Subcutaneous abdominal adipose tissue (tissue), 5 donors: Measurements from ENCODE around the gene PLCD3.

ENCODE experiments used
- H3K27ac ChIP-seq: one replicate; pipeline ENCODE4 v1.7.0; 2013; ENCODE audit warnings: low read depth, mild to moderate bottlenecking, inconsistent platforms, low read length, moderate library complexity
- H3K27me3 ChIP-seq, 5 donors: one replicate each; pipeline ENCODE4 v1.7.0; 2013; ENCODE audit warnings: low read length in 5 of 5, inconsistent platforms in 1 of 5; ENCODE audit not compliant: control insufficient read depth in 5 of 5, insufficient read depth in 4 of 5
- H3K36me3 ChIP-seq, 5 donors: one replicate each; pipeline ENCODE4 v1.7.0; 2013; ENCODE audit warnings: low read length in 5 of 5; ENCODE audit not compliant: control insufficient read depth in 5 of 5, insufficient read depth in 5 of 5
- H3K4me1 ChIP-seq, 5 donors: one replicate each; pipeline ENCODE4 v1.7.0; 2013; ENCODE audit warnings: low read length in 5 of 5, mild to moderate bottlenecking in 3 of 5, moderate library complexity in 1 of 5; ENCODE audit not compliant: control insufficient read depth in 5 of 5, insufficient read depth in 5 of 5
- H3K4me3 ChIP-seq, 5 donors: one replicate each; pipeline ENCODE4 v1.7.0; 2013; ENCODE audit warnings: low read length in 5 of 5, low read depth in 1 of 5
- H3K9ac ChIP-seq, 5 donors: one replicate each; pipeline ENCODE4 v1.7.0; 2013; ENCODE audit warnings: low read length in 5 of 5, mild to moderate bottlenecking in 4 of 5, moderate library complexity in 3 of 5
- H3K9me3 ChIP-seq, 5 donors: one replicate each; pipeline ENCODE4 v1.7.0; 2013; ENCODE audit warnings: low read length in 5 of 5; ENCODE audit not compliant: control insufficient read depth in 5 of 5
- donor health status: healthy.
- donor health status: healthy.
- donor health status: healthy.
- donor health status: healthy.
- donor health status: healthy.

Gene PLCD3

DNA sequence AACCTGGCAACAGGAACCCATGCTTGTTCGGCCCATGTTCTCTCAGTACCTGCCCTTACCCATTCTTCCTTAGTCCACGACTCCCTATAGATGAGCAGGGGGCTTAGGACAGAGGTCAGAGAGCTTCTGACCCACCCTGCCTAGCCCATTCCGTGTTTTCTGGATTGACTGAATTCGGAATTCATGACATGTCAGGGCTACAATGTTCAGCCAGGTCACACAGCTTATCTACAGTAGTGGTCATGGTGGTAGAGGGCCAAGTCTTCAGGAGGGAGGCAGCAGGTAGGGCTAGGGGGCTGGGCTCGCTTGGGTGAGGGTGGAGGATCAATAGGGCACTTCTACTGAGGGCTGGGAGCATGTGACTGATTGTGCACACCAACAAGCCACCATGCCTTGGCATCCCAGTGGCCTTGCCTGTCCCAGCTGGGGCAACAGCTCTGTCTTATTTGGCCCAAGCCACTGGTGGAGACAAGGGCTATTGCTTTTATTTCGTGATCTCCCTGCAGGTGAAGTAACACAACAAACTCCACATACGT lies 32.5 kb upstream of the PLCD3 start:
- Histone ChIP-seq H3K4me3 (no peak overlapping the region), H3K27me3 (no peaks in the 10 kb centered on the region), H3K9me3 (no peaks in the 10 kb centered on the region), H3K27ac (no peak overlapping the region), H3K9ac (no peak overlapping the region), H3K36me3 (peaks cover 0 to 16% (median 5%) of the 10 kb centered on the region in 5 donors), H3K4me1 (peaks cover 4 to 21% (median 15%) of the 10 kb centered on the region in 5 donors)

DNA sequence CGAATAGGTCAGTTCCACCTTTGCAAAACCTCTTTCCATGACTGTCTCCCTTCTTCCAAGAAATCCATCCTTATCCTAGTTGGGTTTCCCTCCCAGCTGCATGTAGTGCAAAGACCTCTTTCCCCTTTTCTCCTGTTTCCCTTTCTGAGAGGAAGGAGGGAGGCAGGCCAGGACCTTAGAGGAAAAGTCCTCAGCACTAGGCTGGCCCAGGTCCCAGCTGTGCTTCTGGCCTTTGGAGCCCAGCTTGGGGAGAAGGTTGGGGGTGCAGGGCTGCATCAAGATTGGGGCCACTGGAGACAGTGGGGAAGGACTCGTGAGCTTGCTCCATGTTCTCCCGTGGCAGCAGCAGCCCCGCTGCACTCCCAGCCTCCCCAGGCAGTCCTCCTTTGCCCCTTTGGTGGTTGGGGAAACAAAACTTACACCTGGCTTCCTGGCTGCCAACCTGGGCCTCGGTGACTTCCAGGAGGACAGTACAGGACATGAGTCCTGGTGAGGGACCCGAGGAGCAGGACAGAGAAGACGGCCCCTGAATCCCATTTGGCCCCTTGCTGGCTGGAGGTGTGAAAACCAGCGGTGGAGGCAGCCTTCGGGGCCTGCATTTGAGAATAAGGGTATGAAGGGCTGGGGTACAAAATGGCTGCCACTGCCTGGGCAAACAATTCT lies 29.8 kb upstream of the PLCD3 start:
- no peaks in the 10 kb centered on the region for H3K27me3 ChIP-seq

DNA sequence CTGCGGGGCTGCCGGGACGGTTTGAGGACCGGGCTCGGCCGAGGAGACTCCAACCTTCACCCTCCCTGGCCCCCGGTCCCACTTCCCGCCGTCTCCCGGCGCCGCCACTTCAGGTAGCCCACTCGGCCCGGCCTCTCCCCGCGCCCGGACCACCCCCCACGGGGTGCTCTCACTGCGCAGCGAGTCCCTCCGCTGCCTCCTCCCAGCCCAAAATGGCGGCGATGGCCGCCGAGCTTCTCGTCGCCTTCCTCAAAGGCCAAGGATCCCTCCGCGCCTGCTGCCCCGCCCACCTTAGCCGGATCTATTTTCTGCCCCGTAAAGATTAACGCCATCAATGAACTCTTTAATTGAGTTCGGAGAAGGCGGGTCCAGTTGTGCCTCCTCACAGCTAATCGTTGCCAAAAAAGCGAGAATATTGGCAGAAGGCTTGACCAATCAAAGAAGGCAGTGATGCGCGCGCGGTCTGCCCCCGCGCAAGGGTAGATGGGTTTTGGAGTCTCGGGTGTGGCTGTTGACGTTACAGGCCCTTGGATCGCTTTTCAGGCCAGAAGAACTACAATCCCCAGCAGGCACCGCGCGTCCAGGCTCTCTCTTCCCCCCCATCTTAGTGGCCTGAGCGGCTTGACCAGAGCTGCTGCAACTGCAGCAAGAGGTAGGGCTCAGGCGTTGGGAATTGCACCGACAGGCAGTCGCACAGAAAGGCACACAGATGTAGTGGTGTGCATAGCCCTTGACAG lies 29.1 kb upstream of the PLCD3 start, which contains the start of gene HEXIM2:
Gene HEXIM2, plus strand, starts transcription at position 588 of the 737 bp plus-strand sequence. CDS start 919 bp downstream, outside the sequence.
- Histone ChIP-seq H3K27me3 (no peaks in the 10 kb centered on the region), H3K9ac (peak within 1 kb of the TSS; percentile 98 to 100 (median 100)), H3K9me3 (no peaks in the 10 kb centered on the region), H3K36me3 (peaks cover 0 to 5% (median 0%) of the 10 kb centered on the region in 5 donors), H3K4me3 (peak within 1 kb of the TSS; percentile 91 to 98 (median 97)), H3K4me1 (peaks cover 4 to 44% (median 37%) of the 10 kb centered on the region in 5 donors), H3K27ac (peak within 1 kb of the TSS; percentile 100)

More for the DNA sequence above, 29.8 kb upstream of the PLCD3 start:
- Histone ChIP-seq H3K36me3 (peaks cover 0 to 5% (median 0%) of the 10 kb centered on the region in 5 donors), H3K4me1 (peaks cover 4 to 44% (median 37%) of the 10 kb centered on the region in 5 donors), H3K27ac (peak overlapping the region; percentile 33), H3K4me3 (peak overlapping the region; percentile 47 to 98 (median 67)), H3K9me3 (no peaks in the 10 kb centered on the region), H3K9ac (peak overlapping the region in 3 of 5 donors; percentile 1 to 65 (median 23))

DNA sequence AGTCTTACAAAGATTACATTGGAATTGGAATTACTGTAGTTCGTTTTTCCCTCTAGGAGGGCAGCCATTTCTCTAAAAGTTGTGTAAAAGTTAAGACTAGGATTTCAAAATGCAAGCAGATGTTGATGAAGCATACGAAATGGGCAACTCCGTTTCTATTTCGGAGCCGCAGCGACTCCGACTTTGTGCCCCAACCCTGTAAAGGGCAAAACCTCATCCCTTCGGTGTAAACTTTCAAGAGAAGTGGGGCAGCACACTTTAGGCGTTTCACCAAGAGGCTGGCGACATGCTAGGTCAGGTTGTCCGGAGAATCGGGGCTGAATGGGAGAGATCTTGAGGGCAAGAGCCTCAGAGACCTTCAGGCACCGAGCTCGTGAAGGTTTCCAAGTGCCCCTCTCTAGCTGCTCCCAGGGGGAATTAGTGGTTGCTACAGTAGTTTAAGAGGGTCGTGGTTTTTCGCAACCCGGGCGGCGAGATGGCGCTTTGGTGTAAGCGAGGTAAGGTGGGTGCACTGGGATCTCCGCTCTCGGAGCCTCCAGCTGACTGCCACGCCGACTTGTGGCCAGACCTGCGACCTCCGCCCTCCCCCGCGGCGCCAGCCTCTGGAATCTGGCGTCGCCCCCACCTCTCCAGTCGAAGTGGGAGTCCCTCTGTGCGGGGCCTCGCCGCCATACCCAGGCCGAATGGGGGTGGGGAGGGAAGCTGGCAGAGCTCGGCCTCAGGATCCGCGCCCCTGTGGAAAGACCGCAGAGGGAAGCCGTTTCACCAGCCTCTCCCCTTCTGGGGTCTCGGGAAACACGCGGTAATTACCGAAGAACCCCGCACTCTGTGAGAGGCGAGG lies 28.4 kb upstream of the PLCD3 start:
- peak overlapping the region; percentile 91 to 98 (median 97) for H3K4me3 ChIP-seq
- H3K4me1 ChIP-seq, result peaks cover 4 to 44% (median 39%) of the 10 kb centered on the region in 5 donors

DNA sequence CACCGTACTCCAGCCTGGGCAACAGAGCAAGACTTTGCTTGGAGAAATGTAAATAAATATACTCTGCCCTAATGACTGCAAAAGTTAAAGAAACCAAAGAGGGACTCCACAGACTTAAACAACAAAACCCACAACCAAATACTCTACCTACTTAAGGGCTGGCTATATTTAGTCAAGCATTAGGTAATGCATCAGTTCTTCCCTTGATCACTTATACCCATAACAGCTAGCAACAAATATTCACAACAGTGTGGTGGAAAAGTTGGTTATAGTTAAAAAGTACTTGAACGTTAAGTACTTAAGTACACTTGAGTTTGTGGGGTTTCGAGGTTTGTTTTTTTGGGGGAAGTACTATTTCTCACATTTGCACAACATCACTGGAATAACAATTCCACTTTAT lies 23.9 kb upstream of the PLCD3 start:
- Histone ChIP-seq H3K4me1 (peaks cover 5 to 46% (median 44%) of the 10 kb centered on the region in 5 donors), H3K27ac (no peak overlapping the region), H3K36me3 (peaks cover 0 to 3% (median 0%) of the 10 kb centered on the region in 5 donors), H3K4me3 (no peak overlapping the region), H3K9ac (no peak overlapping the region), H3K9me3 (no peaks in the 10 kb centered on the region), H3K27me3 (no peaks in the 10 kb centered on the region)

More for the DNA sequence above, 28.4 kb upstream of the PLCD3 start:
- peak overlapping the region; percentile 100 for H3K27ac ChIP-seq
- H3K9ac ChIP-seq, result peak overlapping the region; percentile 98 to 100 (median 100)
- peaks cover 0 to 5% (median 2%) of the 10 kb centered on the region in 5 donors for H3K36me3 ChIP-seq
- H3K27me3 ChIP-seq, result no peaks in the 10 kb centered on the region
- no peaks in the 10 kb centered on the region for H3K9me3 ChIP-seq

DNA sequence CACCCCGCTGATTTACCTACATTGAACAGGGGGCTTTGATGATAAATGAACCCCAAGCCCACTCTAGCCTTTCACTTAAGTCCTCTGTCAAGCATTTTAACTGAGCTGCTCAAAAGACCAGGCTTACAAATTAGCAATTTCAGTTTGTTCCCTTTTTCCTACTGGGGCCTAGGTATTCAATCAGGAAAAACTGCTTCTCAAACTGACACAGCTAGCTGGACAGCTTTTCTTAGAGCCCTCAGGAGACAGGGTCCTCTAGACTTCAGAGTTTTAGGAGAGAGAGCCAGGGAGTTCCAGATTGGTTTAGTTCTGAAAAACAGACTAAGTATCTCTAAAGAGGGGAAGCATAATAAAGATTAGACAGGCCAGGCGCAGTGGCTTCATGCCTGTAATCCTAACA lies 23.2 kb upstream of the PLCD3 start:
- Histone ChIP-seq H3K4me3 (no peak overlapping the region), H3K36me3 (peaks cover 0 to 3% (median 0%) of the 10 kb centered on the region in 5 donors), H3K4me1 (peaks cover 9 to 54% (median 51%) of the 10 kb centered on the region in 5 donors), H3K9ac (no peak overlapping the region), H3K9me3 (no peaks in the 10 kb centered on the region), H3K27me3 (no peaks in the 10 kb centered on the region), H3K27ac (no peak overlapping the region)

DNA sequence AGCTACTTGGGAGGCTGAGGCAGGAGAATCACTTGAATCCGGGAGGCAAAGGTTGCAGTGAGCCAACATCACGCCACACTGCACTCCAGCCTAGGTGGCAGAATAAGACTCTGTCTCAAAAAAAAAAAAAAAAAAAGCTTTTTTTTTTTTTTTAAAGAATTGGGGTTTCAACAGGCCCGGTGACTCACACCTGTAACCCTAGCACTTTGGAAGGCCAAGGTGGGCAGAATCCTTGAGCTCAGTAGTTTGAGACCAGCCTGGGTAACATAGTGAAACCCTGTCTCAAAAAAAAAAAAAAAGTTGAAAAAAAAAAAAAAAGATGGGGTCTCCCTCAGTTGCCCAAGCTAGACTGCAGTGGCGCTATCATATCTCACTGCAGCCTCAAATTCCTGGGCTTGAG lies 22.7 kb upstream of the PLCD3 start:
- Histone ChIP-seq H3K4me3 (no peak overlapping the region), H3K9ac (no peak overlapping the region), H3K9me3 (no peaks in the 10 kb centered on the region), H3K27ac (no peak overlapping the region), H3K36me3 (peaks cover 0 to 3% (median 0%) of the 10 kb centered on the region in 5 donors), H3K4me1 (peaks cover 9 to 57% (median 50%) of the 10 kb centered on the region in 5 donors), H3K27me3 (no peaks in the 10 kb centered on the region)

DNA sequence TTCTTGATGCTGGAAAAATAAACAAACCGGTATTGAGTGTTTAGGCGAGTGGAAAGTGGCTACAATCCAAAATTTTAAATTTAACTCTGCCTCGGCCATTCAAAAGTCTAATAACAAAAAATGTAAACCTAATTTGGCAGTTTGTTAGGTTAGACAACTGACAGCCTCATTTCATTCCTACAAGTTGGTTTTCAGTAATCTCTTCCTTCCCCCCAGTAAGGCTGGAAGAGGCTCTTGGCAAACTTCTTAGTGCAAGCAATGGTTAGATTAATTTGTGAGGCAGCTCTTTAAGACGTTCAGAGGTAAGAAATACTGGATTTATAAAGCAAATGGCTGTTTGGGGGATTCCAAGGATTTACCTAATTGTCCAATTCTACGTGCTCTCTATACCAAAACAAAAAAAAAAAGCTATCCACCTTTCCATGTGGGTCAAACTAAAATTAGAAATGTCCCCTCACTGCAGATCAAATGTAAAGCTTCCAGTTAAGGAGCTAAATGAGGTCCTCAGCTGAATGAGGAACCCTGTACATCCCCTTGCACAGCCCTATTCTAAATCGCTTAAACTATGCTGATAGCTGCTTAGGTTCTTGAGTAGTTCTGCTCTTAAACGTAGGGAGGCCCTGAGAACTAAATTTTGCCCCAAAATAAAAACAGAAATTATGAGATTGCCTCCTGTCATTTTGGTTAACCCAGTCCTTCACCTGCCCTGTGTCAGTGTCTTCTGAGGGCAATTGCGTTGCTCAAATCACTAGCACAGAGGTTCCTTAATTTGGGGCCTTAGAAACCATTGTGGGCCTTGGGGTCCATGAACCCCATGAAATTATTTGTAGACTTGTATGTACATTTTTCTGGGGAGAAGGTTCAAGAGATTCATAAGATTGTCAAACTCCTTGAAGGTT lies 18.8 kb upstream of the PLCD3 start:
- Histone ChIP-seq H3K36me3 (peaks cover 0 to 3% (median 0%) of the 10 kb centered on the region in 5 donors), H3K27ac (peak overlapping the region; percentile 82), H3K4me1 (peaks cover 17 to 55% (median 51%) of the 10 kb centered on the region in 5 donors), H3K4me3 (peak overlapping the region; percentile 55 to 96 (median 94)), H3K9ac (peak overlapping the region; percentile 9 to 95 (median 44)), H3K27me3 (peaks cover 0 to 3% (median 0%) of the 10 kb centered on the region in 5 donors), H3K9me3 (no peaks in the 10 kb centered on the region)
